ENCODE data around the gene CGNL1.

The CGNL1 gene

DNA sequence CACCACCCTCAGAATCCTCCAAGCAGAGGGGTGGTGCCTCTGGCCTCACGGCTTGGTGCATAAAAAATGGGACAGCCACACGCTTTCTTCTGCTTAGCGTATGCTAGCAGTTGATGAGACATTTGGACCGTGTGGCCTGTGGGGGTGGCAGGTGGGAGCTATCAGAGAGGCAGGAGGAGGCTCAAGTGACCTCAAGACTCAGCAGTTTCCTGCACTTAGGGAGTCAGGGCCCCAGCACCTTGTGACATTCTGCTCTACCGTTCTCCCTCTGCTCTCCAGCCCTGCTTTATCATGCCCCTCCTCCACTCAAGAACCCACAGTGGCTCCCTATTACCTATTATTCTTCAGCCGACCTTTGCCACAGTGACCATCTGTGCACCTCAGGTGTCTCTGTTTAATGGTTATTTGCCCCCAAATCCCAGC lies 41.0 kb upstream of the CGNL1 start:
- TF ChIP-seq EZH2 (IDR thresholded peaks at IDR 0.05; ENCODE audit: borderline replicate concordance, low read length) = no peak
- TF ChIP-seq, protein P1, sequence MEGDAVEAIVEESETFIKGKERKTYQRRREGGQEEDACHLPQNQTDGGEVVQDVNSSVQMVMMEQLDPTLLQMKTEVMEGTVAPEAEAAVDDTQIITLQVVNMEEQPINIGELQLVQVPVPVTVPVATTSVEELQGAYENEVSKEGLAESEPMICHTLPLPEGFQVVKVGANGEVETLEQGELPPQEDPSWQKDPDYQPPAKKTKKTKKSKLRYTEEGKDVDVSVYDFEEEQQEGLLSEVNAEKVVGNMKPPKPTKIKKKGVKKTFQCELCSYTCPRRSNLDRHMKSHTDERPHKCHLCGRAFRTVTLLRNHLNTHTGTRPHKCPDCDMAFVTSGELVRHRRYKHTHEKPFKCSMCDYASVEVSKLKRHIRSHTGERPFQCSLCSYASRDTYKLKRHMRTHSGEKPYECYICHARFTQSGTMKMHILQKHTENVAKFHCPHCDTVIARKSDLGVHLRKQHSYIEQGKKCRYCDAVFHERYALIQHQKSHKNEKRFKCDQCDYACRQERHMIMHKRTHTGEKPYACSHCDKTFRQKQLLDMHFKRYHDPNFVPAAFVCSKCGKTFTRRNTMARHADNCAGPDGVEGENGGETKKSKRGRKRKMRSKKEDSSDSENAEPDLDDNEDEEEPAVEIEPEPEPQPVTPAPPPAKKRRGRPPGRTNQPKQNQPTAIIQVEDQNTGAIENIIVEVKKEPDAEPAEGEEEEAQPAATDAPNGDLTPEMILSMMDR (IDR thresholded peaks at IDR 0.05; ENCODE audit: low read length) = no peak
- H3K9me2 ChIP-seq (ENCODE audit: low read depth, low read length) = no peaks in the 10 kb centered on the region
- H3K27ac ChIP-seq (ENCODE audit: low read depth, low read length, poor library complexity, severe bottlenecking) = no peak overlapping the region
- no peak overlapping the region for H3K9ac ChIP-seq (ENCODE audit: low read length)
- no peaks in the 10 kb centered on the region for H4K20me1 ChIP-seq (ENCODE audit: insufficient read depth, low read length)
- no peaks in the 10 kb centered on the region for H3K36me3 ChIP-seq (ENCODE audit: insufficient read depth, low read length)
- H3K9me3 ChIP-seq (ENCODE audit: low read length) = no peaks in the 10 kb centered on the region
- no peak overlapping the region for H3K4me3 ChIP-seq (ENCODE audit: low read depth, low read length, poor library complexity, severe bottlenecking)
- H3K4me1 ChIP-seq (ENCODE audit: insufficient read depth, low read length, severe bottlenecking) = no peaks in the 10 kb centered on the region
- no peak overlapping the region for H3K4me2 ChIP-seq (ENCODE audit: low read length)
- no peaks in the 10 kb centered on the region for H3K79me2 ChIP-seq (ENCODE audit: insufficient read depth, low read length)
- 0 out of 2 replicates have a peak, but pooled peaks cover 2% of the 10 kb centered on the region for H3K27me3 ChIP-seq (ENCODE audit: insufficient read depth, low read length)
- H3F3A ChIP-seq (ENCODE audit: insufficient read depth, low read length) = no peaks in the 10 kb centered on the region
- H2AFZ ChIP-seq (ENCODE audit: low read length) = no peak overlapping the region

DNA sequence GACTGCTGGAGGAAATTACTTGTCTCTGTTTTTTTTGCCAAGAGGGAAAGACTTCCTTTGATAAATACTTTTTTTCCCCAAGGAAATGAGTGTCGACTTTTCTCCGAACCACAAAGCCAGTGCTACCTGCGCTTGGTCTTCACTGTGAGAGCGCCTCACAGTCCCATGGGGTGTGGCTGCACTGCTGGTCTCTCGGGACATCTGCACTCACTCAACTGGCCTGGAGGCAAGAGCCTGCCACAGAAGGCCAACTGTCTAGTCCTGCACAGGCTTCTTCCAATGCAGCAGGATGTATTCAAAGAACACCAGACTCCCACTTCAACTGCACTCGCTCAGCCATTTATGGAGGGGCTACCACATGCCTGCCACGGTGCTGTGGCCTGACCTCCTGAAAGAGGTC lies 40.6 kb upstream of the CGNL1 start:
- TF ChIP-seq EZH2 (IDR thresholded peaks at IDR 0.05; ENCODE audit: borderline replicate concordance, low read length) = no peak
- TF ChIP-seq, protein P1 (IDR thresholded peaks at IDR 0.05; ENCODE audit: low read length) = no peak
- Histone ChIP-seq H3K4me2 (ENCODE audit: low read length) (no peak overlapping the region), H2AFZ (ENCODE audit: low read length) (no peak overlapping the region), H3K36me3 (ENCODE audit: insufficient read depth, low read length) (no peaks in the 10 kb centered on the region), H3K9ac (ENCODE audit: low read length) (no peak overlapping the region), H3K4me3 (ENCODE audit: low read depth, low read length, poor library complexity, severe bottlenecking) (no peak overlapping the region), H3K27ac (ENCODE audit: low read depth, low read length, poor library complexity, severe bottlenecking) (no peak overlapping the region), H3K79me2 (ENCODE audit: insufficient read depth, low read length) (no peaks in the 10 kb centered on the region), H3F3A (ENCODE audit: insufficient read depth, low read length) (no peaks in the 10 kb centered on the region), H3K9me2 (ENCODE audit: low read depth, low read length) (no peaks in the 10 kb centered on the region), H3K9me3 (ENCODE audit: low read length) (no peaks in the 10 kb centered on the region), H3K4me1 (ENCODE audit: insufficient read depth, low read length, severe bottlenecking) (no peaks in the 10 kb centered on the region), H3K27me3 (ENCODE audit: insufficient read depth, low read length) (no peaks in the 10 kb centered on the region), H4K20me1 (ENCODE audit: insufficient read depth, low read length) (no peaks in the 10 kb centered on the region)

GRCh38 chr15:57337868-57338411 lies 38.4 kb upstream of the CGNL1 start:
- no peak overlapping the region for H3K4me2 ChIP-seq (ENCODE audit: low read length)
- H3K4me3 ChIP-seq (ENCODE audit: low read depth, low read length, poor library complexity, severe bottlenecking) = no peak overlapping the region
- no peak overlapping the region for H2AFZ ChIP-seq (ENCODE audit: low read length)
- no peaks in the 10 kb centered on the region for H3K79me2 ChIP-seq (ENCODE audit: insufficient read depth, low read length)
- H3K9me2 ChIP-seq (ENCODE audit: low read depth, low read length) = no peaks in the 10 kb centered on the region
- H3K27me3 ChIP-seq (ENCODE audit: insufficient read depth, low read length) = no peaks in the 10 kb centered on the region
- H3K9me3 ChIP-seq (ENCODE audit: low read length) = no peaks in the 10 kb centered on the region
- H3K36me3 ChIP-seq (ENCODE audit: insufficient read depth, low read length) = no peaks in the 10 kb centered on the region
- H4K20me1 ChIP-seq (ENCODE audit: insufficient read depth, low read length) = no peaks in the 10 kb centered on the region
- no peaks in the 10 kb centered on the region for H3K4me1 ChIP-seq (ENCODE audit: insufficient read depth, low read length, severe bottlenecking)
- H3F3A ChIP-seq (ENCODE audit: insufficient read depth, low read length) = no peaks in the 10 kb centered on the region
- H3K9ac ChIP-seq (ENCODE audit: low read length) = no peak overlapping the region
- TF ChIP-seq EZH2 (IDR thresholded peaks at IDR 0.05; ENCODE audit: borderline replicate concordance, low read length) = no peak
- TF ChIP-seq, protein P1 (IDR thresholded peaks at IDR 0.05; ENCODE audit: low read length) = no peak
- no peak overlapping the region for H3K27ac ChIP-seq (ENCODE audit: low read depth, low read length, poor library complexity, severe bottlenecking)
